ENCODE measurements around the gene SCN1A. TPM values are rescaled to one million over a fixed set of nuclear protein-coding genes. Genes with fewer than 3 reads are reported as not detected.

The SCN1A gene
- total RNA-seq, 4 donors from 2014 or later, result 0.41 TPM; not detected in 3

GRCh38 chr2:166135849-166136258 is 8.0 kb upstream of the SCN1A start:
- H3K36me3 ChIP-seq, result no peaks in the 10 kb centered on the region
- H3K27me3 ChIP-seq, result peaks cover 0 to 12% of the 10 kb centered on the region in 2 donors
- no peak for DNase-seq
- H3K4me3 ChIP-seq, result no peak overlapping the region
- intact Hi-C loops (cut with DNase I; ENCODE audit: low total_unique reads), result no loop called here
- no peak overlapping the region for H3K27ac ChIP-seq
- H3K4me1 ChIP-seq, result no peaks in the 10 kb centered on the region
- H3K9me3 ChIP-seq, result no peaks in the 10 kb centered on the region
- TF ChIP-seq POLR2A (IDR thresholded peaks at IDR 0.05), result no peak

GRCh38 chr2:166135152-166135848 is 7.5 kb upstream of the SCN1A start:
- Histone ChIP-seq H3K27ac (no peak overlapping the region), H3K27me3 (peaks cover 0 to 12% of the 10 kb centered on the region in 2 donors), H3K4me3 (no peak overlapping the region), H3K9me3 (no peaks in the 10 kb centered on the region), H3K36me3 (no peaks in the 10 kb centered on the region), H3K4me1 (no peaks in the 10 kb centered on the region)
- no peak for DNase-seq
- intact Hi-C loops (cut with DNase I; ENCODE audit: low total_unique reads), result no loop called here
- no peak for TF ChIP-seq CTCF (IDR thresholded peaks at IDR 0.05)
- TF ChIP-seq POLR2A (IDR thresholded peaks at IDR 0.05), result no peak

- intact Hi-C loops (cut with DNase I; ENCODE audit: low total_unique reads), result no loop called here
- DNase-seq, result no peak
- TF ChIP-seq CTCF (IDR thresholded peaks at IDR 0.05) (no peak), POLR2A (IDR thresholded peaks at IDR 0.05) (no peak)
- H3K4me3 ChIP-seq, result no peak overlapping the region
- H3K36me3 ChIP-seq, result no peaks in the 10 kb centered on the region
- no peaks in the 10 kb centered on the region for H3K4me1 ChIP-seq
- H3K27ac ChIP-seq, result no peak overlapping the region
- peaks cover 0 to 12% of the 10 kb centered on the region in 2 donors for H3K27me3 ChIP-seq
- no peaks in the 10 kb centered on the region for H3K9me3 ChIP-seq
Measured at GRCh38 chr2:166134252-166135151, 6.7 kb upstream of the SCN1A start.

- no peaks in the 10 kb centered on the region for H3K36me3 ChIP-seq
- TF ChIP-seq CTCF (IDR thresholded peaks at IDR 0.05) (no peak), POLR2A (IDR thresholded peaks at IDR 0.05) (no peak)
- no peak overlapping the region for H3K4me3 ChIP-seq
- H3K4me1 ChIP-seq, result no peaks in the 10 kb centered on the region
- peaks cover 0 to 12% of the 10 kb centered on the region in 2 donors for H3K27me3 ChIP-seq
- no peak for DNase-seq
- H3K9me3 ChIP-seq, result no peaks in the 10 kb centered on the region
- intact Hi-C loops (cut with DNase I; ENCODE audit: low total_unique reads), result no loop called here
- H3K27ac ChIP-seq, result no peak overlapping the region
Measured at GRCh38 chr2:166133653-166134052, 5.8 kb upstream of the SCN1A start.

GRCh38 chr2:166128156-166128505 is 311 bp upstream of the SCN1A start:
- no peaks in the 10 kb centered on the region for H3K4me1 ChIP-seq
- no peak for TF ChIP-seq POLR2A (IDR thresholded peaks at IDR 0.05)
- TF ChIP-seq CTCF (IDR thresholded peaks at IDR 0.05), result no peak
- H3K27me3 ChIP-seq, result peaks cover 0 to 8% of the 10 kb centered on the region in 2 donors
- H3K36me3 ChIP-seq, result no peaks in the 10 kb centered on the region
- intact Hi-C loops (cut with DNase I; ENCODE audit: low total_unique reads), result no loop called here
- no peak overlapping the region for H3K27ac ChIP-seq
- no peak overlapping the region for H3K4me3 ChIP-seq
- DNase-seq, result no peak
- H3K9me3 ChIP-seq, result no peaks in the 10 kb centered on the region
